K562 (cell line): ENCODE measurements around the gene CLASP1. TPM values are rescaled to one million over a fixed set of nuclear protein-coding genes. Genes with fewer than 3 reads are reported as not detected.
"Not testable (repeated sequence)": the region's sequence is repeated elsewhere in the genome, so short reads cannot be mapped to it uniquely, and the experiment has no call there.

ENCODE experiments used
- ATAC-seq: fragments of 200-7000 bp; cut with Tn5 transposase; 3 replicates; pipeline ENCODE4 v1.9.1; 2020; ENCODE audit warnings: moderate library complexity
- BruUV-seq: library from RNA; stranded (reverse); fragments of 400-500 nt; replicated peaks from 2 replicates; lab custom pipeline; 2021; lab: Mats Ljungman, UMichigan
- CTCF ChIA-PET: fragments of 300-600 bp; formaldehyde crosslinking; extraction: SDS; loops from one replicate; lab custom pipeline; 2021; ENCODE audit warnings: low intra/inter-chr PET ratio; lab: Yijun Ruan, JAX
- POLR2A ChIA-PET: fragments of 300-600, 350-650 bp; sonication (Branson Sonifier 250); formaldehyde crosslinking; extraction: SDS; loops from one replicate; lab custom pipeline; 2021; ENCODE audit warnings: antibody characterized with exemption, inconsistent platforms; lab: Yijun Ruan, JAX
- DNase-seq, 4 experiments: peaks; one replicate each; pipeline versions ENCODE4 v3.0.0 to v3.0.0-alpha.2; 2011 to 2018; ENCODE audit warnings: low spot score in 3 of 4, mixed read lengths in 3 of 4; ENCODE audit errors: extremely low read depth in 1 of 4
- FAIRE-seq: peaks from 2 replicates; lab custom pipeline; 2011; peaks lifted over from hg19 to GRCh38; lab: Jason Lieb, UNC
- H2AFZ ChIP-seq: 2 replicates; pipeline ENCODE4 v1.6.0; 2011; ENCODE audit warnings: low read depth, low read length, control low read depth, inconsistent platforms
- H3K27ac ChIP-seq: fragments of 200-600 bp; 3 replicates; pipeline ENCODE4 v1.8.0; 2011; ENCODE audit warnings: low read depth, mild to moderate bottlenecking, control low read depth, inconsistent platforms, low read length, moderate library complexity, mixed read lengths; ENCODE audit errors: extremely low read depth
- H3K27me3 ChIP-seq, 2 experiments: fragments of 300-600 bp in 1 of 2; 2 replicates in 1 of 2; 3 replicates in 1 of 2; pipeline versions ENCODE4 v1.6.0 to v1.8.0; 2011; ENCODE audit warnings: inconsistent platforms in 2 of 2, low read length in 2 of 2, mild to moderate bottlenecking in 1 of 2, mixed read lengths in 1 of 2, moderate library complexity in 1 of 2; ENCODE audit not compliant: control insufficient read depth in 2 of 2, insufficient read depth in 2 of 2
- H3K36me3 ChIP-seq: fragments of 300-600 bp; 3 replicates; pipeline ENCODE4 v1.8.0; 2011; ENCODE audit warnings: mild to moderate bottlenecking, low read length, inconsistent platforms; ENCODE audit not compliant: control insufficient read depth, insufficient read depth
- H3K4me1 ChIP-seq, 2 experiments: fragments of 200-600 bp in 1 of 2; replicated peaks in 1 of 2; 2 replicates in 1 of 2; 3 replicates in 1 of 2; pipeline versions ENCODE4 v1.5.1 to v1.8.0; 2011; ENCODE audit warnings: inconsistent platforms in 2 of 2, low read length in 2 of 2, mild to moderate bottlenecking in 1 of 2, mixed read lengths in 1 of 2, moderate library complexity in 1 of 2; ENCODE audit not compliant: control insufficient read depth in 2 of 2, insufficient read depth in 2 of 2
- H3K4me2 ChIP-seq: 2 replicates; pipeline ENCODE4 v1.6.1; 2011; ENCODE audit warnings: low read length, control low read depth, inconsistent platforms, mixed read lengths; ENCODE audit not compliant: insufficient read depth
- H3K4me3 ChIP-seq: fragments of 200-600 bp; sonication (generic), shearing (Covaris generic); 2 replicates; pipeline ENCODE4 v1.5.1; 2016; ENCODE audit warnings: control low read depth, inconsistent platforms
- H3K79me2 ChIP-seq: fragments of 200-600 bp; 3 replicates; pipeline ENCODE4 v1.8.0; 2011; ENCODE audit warnings: low read length, inconsistent platforms; ENCODE audit not compliant: control insufficient read depth, insufficient read depth
- H3K9ac ChIP-seq, 2 experiments: 2 replicates each; pipeline versions ENCODE4 v1.6.0 to v1.6.1; 2011; ENCODE audit warnings: low read depth in 2 of 2, low read length in 2 of 2, control low read depth in 1 of 2, inconsistent platforms in 1 of 2, mild to moderate bottlenecking in 1 of 2, mixed read lengths in 1 of 2; ENCODE audit not compliant: insufficient read depth in 1 of 2
- H3K9me1 ChIP-seq: one replicate; pipeline ENCODE4 v1.6.0; 2011; ENCODE audit warnings: inconsistent platforms, mild to moderate bottlenecking, low read length, moderate library complexity; ENCODE audit not compliant: control insufficient read depth, insufficient read depth
- H3K9me3 ChIP-seq: replicated peaks from 2 replicates; pipeline ENCODE4 v1.5.1; 2011; ENCODE audit warnings: low read depth, low read length, inconsistent platforms; ENCODE audit not compliant: control insufficient read depth, insufficient read depth
- H4K20me1 ChIP-seq: replicated peaks from 2 replicates; pipeline ENCODE4 v1.6.1; 2011; ENCODE audit warnings: low read length, inconsistent platforms, mixed read lengths; ENCODE audit not compliant: control insufficient read depth, insufficient read depth
- ARID1B ChIP-seq: fragments of 450-650 bp; IDR thresholded peaks from 2 replicates; pipeline ENCODE4 v1.6.1; 2016; ENCODE audit warnings: antibody characterized with exemption, mild to moderate bottlenecking, inconsistent platforms
- CBFA2T3 ChIP-seq: fragments of 450-650 bp; IDR thresholded peaks from 2 replicates; pipeline ENCODE4 v1.6.1; 2017
- KLF16 ChIP-seq: IDR thresholded peaks from 2 replicates; pipeline ENCODE4 v1.6.1; 2016; ENCODE audit warnings: antibody characterized with exemption
- MIER1 ChIP-seq: fragments of 450-650 bp; IDR thresholded peaks from 2 replicates; pipeline ENCODE4 v1.6.1; 2016; ENCODE audit warnings: antibody characterized with exemption, mild to moderate bottlenecking, low read depth
- NFE2 ChIP-seq: IDR thresholded peaks from 2 replicates; pipeline ENCODE4 v1.6.1; 2014; ENCODE audit warnings: antibody characterized with exemption, low read depth
- SMARCA4 ChIP-seq: fragments of 450-650 bp; IDR thresholded peaks from 2 replicates; pipeline ENCODE4 v1.6.1; 2016
- TCF3 ChIP-seq: sonication (generic); formaldehyde crosslinking; IDR thresholded peaks from 2 replicates; pipeline ENCODE4 v1.4.0; 2020; ENCODE audit warnings: mild to moderate bottlenecking, missing genetic modification reagents
- ZNF592 ChIP-seq: fragments of 450-650 bp; IDR thresholded peaks from 2 replicates; pipeline ENCODE4 v1.6.1; 2017; ENCODE audit warnings: antibody characterized with exemption, mild to moderate bottlenecking
- WGBS: fragments of 100-300 bp; shearing (Covaris generic); methylation state at CpG from one replicate; pipeline ENCODE4 v1.1.6; 2016; ENCODE audit warnings: low coverage, mixed read lengths; ENCODE audit not compliant: insufficient coverage; ENCODE audit errors: missing lambda C conversion rate; 5-methylcytosine and 5-hydroxymethylcytosine counted together
- in situ Hi-C: fragments of 300-500 bp; cut with MboI; formaldehyde crosslinking; loops from 4 replicates; pipeline ENCODE4 v1.15.0; 2018; ENCODE audit warnings: inconsistent platforms, mixed read lengths
- intact Hi-C: fragments of 100-400 bp; cut with micrococcal nuclease; formaldehyde crosslinking; loops from 2 replicates; pipeline ENCODE4 v1.14.2; 2022
- polyA plus RNA-seq, 8 experiments: library from polyadenylated mRNA; depleted of rRNA in 4 of 8; stranded (reverse) in 5 of 8; unstranded in 3 of 8; fragments of >200 nt; fragmentation: Nextera tagmentation in 2 of 8; fragmentation: Illumina TruSeq in 1 of 8; extraction: Ambion mirVana in 2 of 8; extraction: Trizol in 1 of 8; gene quantifications; 2 replicates each; pipeline versions ENCODE4 v1.2.1 to v1.2.3, GENCODE V29; 2011 to 2014; ENCODE audit warnings: inconsistent platforms in 1 of 8, missing spikeins in 1 of 8
- total RNA-seq, 7 experiments: library from RNA; depleted of rRNA in 6 of 7; stranded (reverse); fragments of >200 nt in 6 of 7; fragmentation: Illumina TruSeq in 2 of 7; extraction: Trizol in 2 of 7; gene quantifications; 2 replicates each; pipeline versions ENCODE4 v1.2.1 to v1.2.3, GENCODE V29; 2011 to 2021; ENCODE audit warnings: low replicate concordance in 1 of 7
- TF ChIP-seq, protein P1 (sequence below): sonication (generic); IDR thresholded peaks from 2 replicates; pipeline ENCODE4 v1.6.1; 2016

The CLASP1 gene
- total and polyA plus RNA-seq, 9 of the 15 experiments (the other 6 are each of a cell fraction or from before 2014, with no cell fraction given): 1.7 to 40.3 (median 20.7) TPM

DNA sequence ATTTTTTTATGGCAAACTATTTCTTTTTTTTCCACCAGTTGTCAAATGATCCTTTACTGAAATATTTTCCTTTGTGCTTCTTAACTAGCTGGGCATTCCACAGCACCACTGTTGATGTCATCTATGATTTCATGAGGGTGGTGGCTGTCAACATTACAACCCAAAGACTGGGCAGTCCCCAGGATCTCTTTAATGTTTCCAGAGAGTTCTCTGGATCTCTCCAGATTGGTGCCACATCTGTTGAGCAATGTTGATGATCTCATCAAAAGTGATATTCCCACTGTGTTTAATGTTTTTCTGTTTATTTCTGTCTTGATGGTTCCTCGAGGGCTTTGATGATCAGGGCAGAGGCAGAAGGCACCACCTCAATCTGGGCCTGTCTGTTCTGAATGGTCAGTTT, 9.1 kb upstream of the CLASP1 start:
- POLR2A ChIA-PET, CTCF ChIA-PET, ATAC-seq: not testable (repeated sequence)

GRCh38 chr2:121653035-121653434, 3.8 kb upstream of the CLASP1 start:
- Histone ChIP-seq H2AFZ (no peak overlapping the region), H3K4me1 (peaks cover 12 to 15% of the 10 kb centered on the region in 2 experiments; a peak in 4 of 5 replicates), H3K27ac (peak overlapping the region; percentile 100; the same call in 2 of the 3 replicates), H3K4me3 (no peak overlapping the region), H3K4me2 (no peak overlapping the region), H3K27me3 (no peaks in the 10 kb centered on the region), H3K79me2 (peaks cover 54% of the 10 kb centered on the region), H3K9me1 (no peaks in the 10 kb centered on the region), H4K20me1 (no peaks in the 10 kb centered on the region), H3K9me3 (no peaks in the 10 kb centered on the region), H3K9ac (peak overlapping the region in 1 of 2 experiments; percentile 99; a peak in 1 of 4 replicates), H3K36me3 (peaks cover 8% of the 10 kb centered on the region; the same call in 1 of the 3 replicates)
- 93% methylated on average over 1 of the region's 1 CpG for WGBS
- BruUV-seq: no TSS peak
- in situ Hi-C loops (loop anchor here (5.0 kb wide), 1 partner anchor 56 kb away; no protein-coding TSS in a partner anchor), intact Hi-C loops (loop anchor here (5.0 kb wide), 2 partner anchors 44 to 69 kb away; no protein-coding TSS in a partner anchor)
- POLR2A ChIA-PET: interaction anchor here (0.6 to 1.0 kb wide), 2 partner anchors 73 to 121 kb away, joined by 3 to 5 read pairs; no protein-coding TSS in a partner anchor
- DNase-seq (peak in 2 of 4 experiments; percentile 35 to 64), ATAC-seq (no peak), FAIRE-seq (peak; percentile 56)
- CTCF ChIA-PET: no interaction called here
- TF ChIP-seq, protein P1, sequence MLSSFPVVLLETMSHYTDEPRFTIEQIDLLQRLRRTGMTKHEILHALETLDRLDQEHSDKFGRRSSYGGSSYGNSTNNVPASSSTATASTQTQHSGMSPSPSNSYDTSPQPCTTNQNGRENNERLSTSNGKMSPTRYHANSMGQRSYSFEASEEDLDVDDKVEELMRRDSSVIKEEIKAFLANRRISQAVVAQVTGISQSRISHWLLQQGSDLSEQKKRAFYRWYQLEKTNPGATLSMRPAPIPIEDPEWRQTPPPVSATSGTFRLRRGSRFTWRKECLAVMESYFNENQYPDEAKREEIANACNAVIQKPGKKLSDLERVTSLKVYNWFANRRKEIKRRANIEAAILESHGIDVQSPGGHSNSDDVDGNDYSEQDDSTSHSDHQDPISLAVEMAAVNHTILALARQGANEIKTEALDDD: peak; percentile 16; the same call in 1 of the 2 replicates
- TF ChIP-seq ZNF592: peak; percentile 23; the same call in 1 of the 2 replicates
- TF ChIP-seq MIER1: no peak
- TF ChIP-seq KLF16: no peak
- TF ChIP-seq SMARCA4: peak; percentile 57
- peak; percentile 42 for TF ChIP-seq CBFA2T3
- TF ChIP-seq NFE2: peak; percentile 64
- TF ChIP-seq TCF3: peak; percentile 27; the same call in 1 of the 2 replicates
- 0 out of 2 replicates have a peak, but pooled peaks have one; percentile 41 for TF ChIP-seq ARID1B

More for the DNA sequence above, 9.1 kb upstream of the CLASP1 start:
- H2AFZ ChIP-seq, H3K79me2 ChIP-seq, H3K27ac ChIP-seq, H3K27me3 ChIP-seq, H3K9me1 ChIP-seq, in situ Hi-C loops, H3K4me3 ChIP-seq, DNase-seq, H4K20me1 ChIP-seq, H3K36me3 ChIP-seq, FAIRE-seq, H3K9me3 ChIP-seq, H3K4me2 ChIP-seq, BruUV-seq, intact Hi-C loops, H3K9ac ChIP-seq, H3K4me1 ChIP-seq: not testable (repeated sequence)
- 73% methylated on average over 1 of the region's 1 CpG for WGBS
